Measurements from ENCODE around the gene GAL3ST2.

GAL3ST2 gene

GRCh38 chr2:241776336-241777169 is at the start of gene GAL3ST2:
Gene GAL3ST2, plus strand, starts transcription at chr2:241776822. Its CDS starts 134 bp downstream, at chr2:241776956.
- no peak within 1 kb of the TSS for H3K4me3 ChIP-seq (ENCODE audit: insufficient read depth, low read length, poor library complexity, severe bottlenecking)
- no peaks in the 10 kb centered on the region for H3K79me2 ChIP-seq (ENCODE audit: insufficient read depth, low read length)
- TF ChIP-seq CTCF (IDR thresholded peaks at IDR 0.05; ENCODE audit: insufficient read depth, low read length, poor library complexity, severe bottlenecking) (no peak), EZH2phosphoT487 (conservative IDR thresholded peaks at IDR 0.05; ENCODE audit: low read length) (no peak)
- no peak within 1 kb of the TSS for H3K27ac ChIP-seq (ENCODE audit: low read depth, low read length)
- no peaks in the 10 kb centered on the region for H3F3A ChIP-seq (ENCODE audit: insufficient read depth)
- no peak within 1 kb of the TSS for H3K9ac ChIP-seq (ENCODE audit: low read length)
- H4K20me1 ChIP-seq (ENCODE audit: low read depth, low read length): no peaks in the 10 kb centered on the region
- H3K36me3 ChIP-seq (ENCODE audit: low read length): no peaks in the 10 kb centered on the region
- H3K27me3 ChIP-seq (ENCODE audit: low read length): no peaks in the 10 kb centered on the region
- H3K4me2 ChIP-seq (ENCODE audit: low read depth, low read length, poor library complexity, severe bottlenecking): no peak within 1 kb of the TSS
- H3K9me2 ChIP-seq (replicated peaks; ENCODE audit: insufficient read depth, low read length): no peaks in the 10 kb centered on the region
- no peaks in the 10 kb centered on the region; the same call in 1 of the 2 replicates for H3K9me3 ChIP-seq (ENCODE audit: insufficient read depth, low read length)
- no peak within 1 kb of the TSS for H2AFZ ChIP-seq (ENCODE audit: low read depth, low read length, severe bottlenecking)

- no peak overlapping the region for H3K4me2 ChIP-seq (ENCODE audit: low read depth, low read length, poor library complexity, severe bottlenecking)
- no peak for TF ChIP-seq CTCF (IDR thresholded peaks at IDR 0.05; ENCODE audit: insufficient read depth, low read length, poor library complexity, severe bottlenecking)
- TF ChIP-seq EZH2phosphoT487 (conservative IDR thresholded peaks at IDR 0.05; ENCODE audit: low read length): no peak
- no peaks in the 10 kb centered on the region for H3F3A ChIP-seq (ENCODE audit: insufficient read depth)
- H3K4me3 ChIP-seq (ENCODE audit: insufficient read depth, low read length, poor library complexity, severe bottlenecking): no peak overlapping the region
- H3K27me3 ChIP-seq (ENCODE audit: low read length): no peaks in the 10 kb centered on the region
- no peak overlapping the region for H2AFZ ChIP-seq (ENCODE audit: low read depth, low read length, severe bottlenecking)
- no peak overlapping the region for H3K9ac ChIP-seq (ENCODE audit: low read length)
- no peaks in the 10 kb centered on the region for H3K9me2 ChIP-seq (replicated peaks; ENCODE audit: insufficient read depth, low read length)
- no peaks in the 10 kb centered on the region for H4K20me1 ChIP-seq (ENCODE audit: low read depth, low read length)
- peaks cover 7% of the 10 kb centered on the region; the same call in 1 of the 2 replicates for H3K9me3 ChIP-seq (ENCODE audit: insufficient read depth, low read length)
- no peaks in the 10 kb centered on the region for H3K79me2 ChIP-seq (ENCODE audit: insufficient read depth, low read length)
- no peak overlapping the region for H3K27ac ChIP-seq (ENCODE audit: low read depth, low read length)
- peaks cover 7% of the 10 kb centered on the region for H3K36me3 ChIP-seq (ENCODE audit: low read length)
Observed at GRCh38 chr2:241728000-241728399, 48.6 kb upstream of the GAL3ST2 start.

- Histone ChIP-seq H4K20me1 (ENCODE audit: low read depth, low read length) (no peaks in the 10 kb centered on the region), H3K9me3 (ENCODE audit: insufficient read depth, low read length) (peaks cover 1% of the 10 kb centered on the region; the same call in 1 of the 2 replicates), H3K27ac (ENCODE audit: low read depth, low read length) (no peak overlapping the region), H3K9ac (ENCODE audit: low read length) (no peak overlapping the region), H3K4me2 (ENCODE audit: low read depth, low read length, poor library complexity, severe bottlenecking) (no peak overlapping the region), H3K4me3 (ENCODE audit: insufficient read depth, low read length, poor library complexity, severe bottlenecking) (no peak overlapping the region), H3K9me2 (replicated peaks; ENCODE audit: insufficient read depth, low read length) (no peaks in the 10 kb centered on the region), H2AFZ (ENCODE audit: low read depth, low read length, severe bottlenecking) (no peak overlapping the region), H3K36me3 (ENCODE audit: low read length) (peaks cover 1% of the 10 kb centered on the region; the same call in 1 of the 2 replicates), H3K27me3 (ENCODE audit: low read length) (no peaks in the 10 kb centered on the region), H3K79me2 (ENCODE audit: insufficient read depth, low read length) (no peaks in the 10 kb centered on the region), H3F3A (ENCODE audit: insufficient read depth) (no peaks in the 10 kb centered on the region)
- TF ChIP-seq CTCF (IDR thresholded peaks at IDR 0.05; ENCODE audit: insufficient read depth, low read length, poor library complexity, severe bottlenecking) (no peak), EZH2phosphoT487 (conservative IDR thresholded peaks at IDR 0.05; ENCODE audit: low read length) (no peak)
Observed at GRCh38 chr2:241728627-241729026, 48.0 kb upstream of the GAL3ST2 start.

Data from SU-DHL-6 (cell line).